GM18520 (cell line): ENCODE data around the gene VTI1A.

Source experiments
- ATAC-seq: cut with Tn5 transposase; IDR thresholded peaks from one replicate; pipeline ENCODE4 v1.9.1; 2021; ENCODE audit not compliant: unreplicated experiment

Gene VTI1A

DNA sequence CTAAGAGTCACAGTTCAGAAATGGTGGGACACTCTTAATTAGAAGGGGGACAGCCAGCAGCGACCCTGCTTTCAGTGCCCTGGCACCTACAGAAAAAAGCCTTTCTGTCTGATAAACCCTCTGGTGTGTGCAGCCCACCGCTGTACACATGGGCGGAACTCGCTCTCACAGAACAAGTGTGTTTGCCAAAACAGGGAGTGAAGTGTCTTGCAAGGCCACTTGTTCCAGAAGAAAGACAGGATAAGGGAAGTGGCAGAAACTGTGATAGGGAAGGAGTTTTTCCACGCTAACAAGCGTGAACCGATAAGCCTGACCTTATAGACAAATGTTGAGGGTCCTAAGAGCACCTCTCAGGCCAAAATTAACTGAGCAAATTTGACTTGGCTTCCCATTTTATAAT lies 299.3 kb downstream of the VTI1A start:
- no peak for ATAC-seq

DNA sequence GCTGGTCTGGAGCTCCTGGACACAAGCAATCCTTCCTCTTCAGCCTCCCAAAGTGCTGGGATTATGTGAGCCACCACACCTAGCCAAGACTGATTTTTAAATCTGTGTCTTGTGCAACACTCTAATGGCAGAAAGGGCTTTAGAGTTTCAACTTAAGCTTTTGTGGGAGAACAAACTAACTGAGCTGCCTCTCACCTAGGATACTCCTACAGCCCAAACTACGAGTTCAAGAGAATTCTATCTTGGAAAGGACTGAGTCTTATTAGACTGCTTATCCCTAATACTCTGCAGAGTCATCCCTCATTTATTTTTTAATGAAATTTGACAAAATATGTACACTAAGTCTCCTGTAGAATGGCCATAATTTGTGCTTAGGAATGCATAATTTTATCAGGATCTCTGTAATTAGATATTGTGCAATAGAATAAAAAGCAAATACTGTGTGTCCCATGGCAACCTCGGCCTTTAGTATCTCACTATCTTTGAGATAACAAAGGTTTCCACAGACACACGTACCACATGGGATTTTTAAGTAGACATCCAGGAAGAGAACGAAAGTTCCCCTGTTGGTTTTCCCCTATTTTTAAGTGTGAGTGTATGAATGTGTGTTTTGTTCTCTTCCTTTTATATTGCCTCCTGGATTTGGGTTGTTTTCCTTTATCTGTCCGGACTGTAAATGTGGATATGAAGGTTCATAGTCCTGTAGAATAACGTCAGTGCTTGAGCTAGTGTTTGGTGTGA lies 303.6 kb downstream of the VTI1A start:
- no peak for ATAC-seq

DNA sequence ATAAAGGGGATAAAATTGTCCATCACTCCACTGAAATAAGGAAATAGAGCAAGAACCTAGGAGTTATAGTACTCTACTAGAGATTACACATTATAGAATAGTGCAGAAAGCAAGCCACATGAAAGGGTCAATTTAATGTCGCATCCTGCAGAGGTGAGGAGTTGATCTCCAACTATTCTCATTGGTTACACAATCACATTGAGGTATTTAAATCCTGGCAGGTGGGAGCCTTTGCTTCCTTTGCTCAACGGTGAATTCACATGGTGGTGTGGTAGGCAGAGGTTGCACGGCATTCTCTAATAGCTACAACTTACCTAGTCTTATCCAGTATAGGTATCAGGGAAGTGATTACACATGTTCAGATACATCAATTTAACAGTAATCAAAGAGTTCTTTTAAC lies 304.6 kb downstream of the VTI1A start:
- ATAC-seq, result no peak

DNA sequence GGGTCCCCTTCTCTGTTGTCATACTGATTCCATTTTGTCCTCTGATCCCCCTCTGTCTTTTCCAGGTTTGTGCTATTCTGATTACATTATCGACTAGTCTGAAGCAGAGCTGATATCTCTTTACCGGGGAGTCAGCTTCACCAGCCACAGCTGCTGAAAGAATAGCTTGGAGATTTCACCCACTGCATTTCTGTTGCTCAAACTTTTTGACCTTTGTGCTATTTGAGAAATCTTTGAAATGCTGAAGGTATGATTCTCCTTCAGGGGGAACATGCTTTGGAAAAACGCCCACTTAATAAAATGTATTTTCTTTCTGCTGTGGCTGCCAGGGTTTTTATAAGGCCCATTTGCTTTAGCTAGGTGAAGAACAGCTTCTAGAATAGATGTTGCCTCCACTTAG lies 305.3 kb downstream of the VTI1A start:
- ATAC-seq, result no peak

GRCh38 chr10:112753961-112754411 lies 307.0 kb downstream of the VTI1A start:
- ATAC-seq, result no peak

DNA sequence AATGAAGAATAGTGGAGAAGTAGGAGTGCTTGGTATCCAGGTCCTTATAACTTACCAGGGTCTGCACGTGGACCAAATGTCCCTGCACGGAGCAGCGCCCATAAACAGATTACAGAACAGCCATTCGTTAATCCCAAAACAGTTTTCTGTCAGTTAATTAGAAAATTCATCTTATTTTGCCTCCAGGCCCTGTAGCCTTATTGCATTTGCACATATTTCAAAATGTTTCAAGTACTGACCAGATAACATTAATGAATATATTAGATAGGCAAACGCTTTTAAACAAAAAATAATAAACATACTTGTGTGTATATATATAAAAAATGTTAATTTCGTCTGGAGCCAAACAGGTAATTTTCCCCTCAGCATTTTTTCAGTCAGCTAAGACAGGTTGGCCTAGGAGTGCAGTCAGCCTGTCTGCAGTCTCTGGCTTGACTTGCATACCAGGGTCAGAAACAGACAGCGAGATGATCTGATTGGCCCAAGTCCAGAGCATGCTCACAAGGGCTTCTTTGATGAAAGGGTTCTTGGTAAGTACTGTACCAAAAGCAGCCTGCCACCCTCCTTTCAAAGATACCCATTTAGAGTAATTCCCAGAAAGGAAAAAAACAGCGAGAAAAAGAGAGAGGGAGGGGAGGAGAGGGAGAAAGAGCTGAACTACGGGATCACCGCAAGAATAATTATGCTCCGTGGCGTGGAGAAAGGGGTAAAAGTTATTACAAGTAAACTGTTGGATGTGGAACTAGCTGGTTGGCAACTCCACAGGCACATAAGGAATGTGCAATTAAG lies 308.6 kb downstream of the VTI1A start:
- ATAC-seq, result no peak

DNA sequence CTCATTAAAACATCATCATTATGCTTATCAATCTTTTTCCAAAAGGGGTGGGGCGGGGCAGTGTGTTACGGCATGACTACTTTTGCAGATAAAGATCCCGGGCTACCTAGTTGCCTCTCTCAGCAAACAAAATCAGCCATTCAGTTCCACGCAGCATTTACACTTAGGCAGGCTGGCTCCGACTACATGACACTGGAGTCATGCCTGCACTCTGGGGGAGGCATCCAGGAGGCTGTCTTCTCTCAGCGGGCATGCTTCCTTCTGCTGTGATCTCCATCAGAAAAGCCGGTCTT lies 309.2 kb downstream of the VTI1A start:
- ATAC-seq, result no peak

DNA sequence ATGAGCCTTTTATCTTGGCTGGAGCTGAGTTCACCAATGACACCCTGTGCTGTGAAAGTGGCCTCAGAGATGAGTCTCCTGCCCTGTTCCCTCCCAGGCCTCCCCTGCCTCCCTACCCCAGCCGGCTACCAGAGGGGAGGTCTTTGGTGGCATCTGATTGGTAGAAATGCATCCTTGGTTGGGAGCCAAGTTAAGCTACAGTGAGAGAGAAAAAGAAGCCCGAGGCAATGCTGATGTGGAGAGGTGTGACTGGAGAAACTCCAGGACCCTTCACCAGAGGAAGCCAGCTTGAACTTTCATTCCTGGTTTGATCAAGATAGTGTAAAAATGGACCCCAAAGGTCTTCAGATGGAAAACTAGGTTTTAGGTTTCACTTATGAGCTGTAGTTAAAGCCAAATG lies 311.9 kb downstream of the VTI1A start:
- ATAC-seq, result no peak

GRCh38 chr10:112759496-112759895 lies 312.5 kb downstream of the VTI1A start:
- no peak for ATAC-seq

DNA sequence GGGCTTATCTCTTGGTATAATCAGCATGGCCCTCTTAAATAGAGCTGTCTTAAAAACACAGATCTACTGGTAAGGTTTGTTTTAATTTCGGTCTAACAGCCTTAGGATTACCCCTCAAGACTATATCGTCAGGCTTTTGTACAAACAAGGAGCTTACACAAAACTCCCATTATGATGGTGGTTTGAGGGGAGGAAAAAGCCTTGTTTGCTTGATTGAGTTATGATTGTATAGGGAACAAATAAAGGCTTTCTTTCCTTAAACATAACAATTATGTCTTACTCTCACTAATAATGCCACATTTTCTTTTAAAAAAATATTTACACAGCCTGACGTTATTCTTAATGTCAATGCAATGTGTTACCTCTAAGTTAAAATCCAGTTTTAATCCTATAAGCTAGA lies 314.2 kb downstream of the VTI1A start:
- ATAC-seq, result no peak

DNA sequence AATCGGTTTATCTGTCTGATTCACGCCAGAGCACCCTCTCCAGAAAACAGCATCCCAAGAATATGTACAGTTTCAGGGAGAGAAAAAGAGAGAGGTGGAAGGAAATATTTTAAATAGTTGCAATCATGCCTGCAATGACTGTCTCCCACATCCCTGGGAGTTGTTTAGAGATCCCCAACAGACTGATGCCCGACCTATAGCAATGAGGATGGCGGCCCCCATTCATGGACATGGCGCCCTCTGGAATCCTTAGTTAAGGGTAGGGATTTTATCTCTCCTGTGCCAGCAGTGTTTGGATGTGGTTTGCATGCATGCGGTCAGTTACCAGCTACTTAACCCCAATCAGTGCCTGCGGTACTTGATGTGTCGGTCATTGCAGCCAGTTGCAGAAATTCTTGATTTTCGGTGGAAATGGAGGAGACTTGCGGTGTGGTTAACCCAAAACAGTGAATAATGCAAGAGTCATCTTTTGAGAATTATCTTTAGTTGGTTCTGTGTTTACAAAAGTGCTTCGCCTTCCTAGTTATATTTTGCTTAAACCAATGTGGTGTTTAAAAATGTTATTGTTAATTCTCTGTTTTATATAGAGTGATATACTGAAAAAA lies 317.0 kb downstream of the VTI1A start:
- no peak for ATAC-seq

GRCh38 chr10:112765717-112766235 lies 318.8 kb downstream of the VTI1A start:
- ATAC-seq, result no peak

GRCh38 chr10:112766636-112767035 lies 319.6 kb downstream of the VTI1A start:
- ATAC-seq, result no peak

DNA sequence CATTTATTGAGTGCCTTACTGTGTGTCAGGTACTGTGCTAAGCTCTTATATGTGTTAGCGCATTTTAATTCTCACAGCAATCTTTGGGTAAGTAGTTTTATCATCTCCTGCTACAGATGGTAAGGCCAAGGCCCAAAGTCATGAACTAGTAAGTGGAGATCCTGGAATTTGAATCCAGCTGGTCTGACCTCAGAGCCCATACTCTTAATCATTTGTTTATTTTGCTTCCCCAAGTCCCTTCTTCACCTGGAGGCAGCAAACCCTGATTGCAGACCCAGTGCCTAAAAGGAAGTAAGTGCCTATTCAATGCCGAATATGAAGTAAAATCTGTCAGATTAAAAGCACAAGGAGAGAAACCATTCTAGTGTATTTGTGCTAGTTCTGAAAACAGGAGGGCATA lies 320.1 kb downstream of the VTI1A start:
- no peak for ATAC-seq

DNA sequence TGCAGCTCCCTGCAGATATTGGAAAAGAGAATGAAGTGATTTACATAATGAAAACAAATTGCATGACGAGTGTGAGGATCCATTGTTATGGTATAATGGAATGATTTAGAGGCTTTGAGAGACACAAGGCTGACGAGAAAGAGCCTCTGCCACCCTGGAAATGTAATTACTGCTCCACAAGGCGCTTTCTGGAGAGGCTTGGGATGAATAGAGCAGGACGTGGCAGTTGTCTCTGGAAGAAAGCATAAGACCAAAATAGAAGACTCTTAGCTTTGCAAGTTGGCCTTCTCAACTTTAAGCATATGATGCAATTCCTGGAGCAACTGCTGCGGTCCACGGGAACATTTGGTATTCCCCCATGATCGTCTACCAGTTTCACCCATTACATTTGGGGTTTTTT lies 321.1 kb downstream of the VTI1A start:
- ATAC-seq, result no peak

GRCh38 chr10:112769081-112769480 lies 322.1 kb downstream of the VTI1A start:
- ATAC-seq, result no peak

- no peak for ATAC-seq
Observed at GRCh38 chr10:112769611-112770370, 322.8 kb downstream of the VTI1A start.

- no peak for ATAC-seq
Observed at GRCh38 chr10:112771733-112772132, 324.7 kb downstream of the VTI1A start.

DNA sequence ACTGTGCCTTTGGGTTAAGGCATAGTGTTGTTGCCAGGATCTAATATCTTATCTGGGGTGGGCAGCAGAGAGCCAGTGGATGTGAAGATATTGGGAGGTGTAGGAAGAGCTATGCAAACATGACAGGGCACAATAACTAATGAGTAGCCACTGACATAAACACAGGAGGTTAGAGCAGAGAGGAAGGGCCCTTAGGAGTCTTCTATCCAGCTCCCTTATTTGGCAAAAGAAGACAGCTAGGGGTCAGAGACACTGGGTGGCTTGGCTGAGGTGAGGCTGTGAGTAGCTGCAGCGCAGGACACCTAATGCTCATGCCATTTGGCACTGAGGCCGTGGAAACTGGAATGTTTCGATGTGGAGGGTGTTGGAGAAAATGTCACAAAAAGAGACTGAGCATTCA lies 326.8 kb downstream of the VTI1A start:
- ATAC-seq, result no peak

DNA sequence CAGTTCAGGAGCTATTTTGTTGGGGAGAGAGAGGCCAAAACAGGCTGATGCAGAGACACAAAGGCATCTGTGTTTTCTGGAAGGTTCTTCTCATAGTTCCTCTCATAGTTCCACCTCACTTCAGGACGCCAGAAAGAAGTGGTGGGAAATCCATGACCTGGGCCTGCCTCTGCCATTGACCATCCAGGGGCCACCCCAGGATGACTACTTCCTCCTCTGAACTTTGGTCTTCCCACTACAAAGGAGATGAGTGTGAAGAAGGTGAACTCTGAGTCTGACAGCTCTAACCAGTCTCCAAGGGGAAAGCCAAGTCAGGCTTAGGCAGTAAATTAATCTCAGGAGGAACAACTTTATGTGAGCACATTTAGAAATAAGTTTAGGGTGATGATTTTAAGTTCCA lies 327.2 kb downstream of the VTI1A start:
- no peak for ATAC-seq

- no peak for ATAC-seq
Observed at GRCh38 chr10:112774798-112775197, 327.8 kb downstream of the VTI1A start.
